ENCODE data around the gene CDC42SE2.

The CDC42SE2 gene, protein sequence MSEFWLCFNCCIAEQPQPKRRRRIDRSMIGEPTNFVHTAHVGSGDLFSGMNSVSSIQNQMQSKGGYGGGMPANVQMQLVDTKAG

DNA sequence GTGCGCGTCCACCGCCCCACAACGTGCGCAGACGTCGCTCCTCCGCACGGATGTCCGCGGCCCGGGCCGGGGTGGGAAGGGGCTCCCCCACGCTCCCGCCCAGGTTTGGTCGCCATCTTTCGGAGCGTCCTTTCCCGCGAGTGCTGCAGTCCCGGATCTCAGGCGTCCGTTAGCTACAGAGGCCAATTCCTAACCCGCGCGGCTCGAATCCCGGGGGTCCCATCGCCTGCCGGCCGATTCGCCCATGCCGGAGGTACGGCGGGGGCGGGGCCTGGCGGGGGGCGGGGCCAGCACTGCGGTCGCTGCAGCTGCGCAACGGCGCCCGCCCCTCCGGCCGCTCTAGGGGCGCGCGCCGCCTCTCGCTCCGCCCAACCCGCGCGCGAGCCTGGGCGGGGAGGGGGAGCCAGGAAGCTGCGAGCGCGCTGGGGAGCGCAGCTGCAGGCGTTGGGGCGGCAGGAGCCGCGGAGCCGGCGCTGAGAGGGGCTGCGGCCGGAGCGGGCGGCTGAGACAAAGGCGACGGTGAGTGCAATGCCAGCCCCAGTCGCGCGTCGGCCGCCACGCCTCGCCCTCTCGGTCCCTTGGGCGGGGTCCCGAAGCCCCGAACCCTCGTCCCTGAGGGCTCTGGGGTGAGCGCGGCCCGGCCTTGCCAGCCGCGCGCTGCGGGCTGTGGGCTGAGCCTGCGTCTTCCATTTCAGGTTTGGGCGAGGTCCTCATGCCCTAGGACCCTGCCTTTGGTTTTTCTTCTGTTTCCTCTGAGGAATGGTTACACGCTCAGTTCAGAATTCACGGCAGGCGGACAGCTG is at the start of gene CDC42SE2:
Gene CDC42SE2, plus strand, starts transcription at position 406 of the 803 bp plus-strand sequence. CDS start 95,441 bp downstream, outside the sequence.
- DNase-seq (ENCODE audit: extremely low read depth in 1 of 2, low read depth in 1 of 2): peak in 1 of 2 donors; percentile 80

DNA sequence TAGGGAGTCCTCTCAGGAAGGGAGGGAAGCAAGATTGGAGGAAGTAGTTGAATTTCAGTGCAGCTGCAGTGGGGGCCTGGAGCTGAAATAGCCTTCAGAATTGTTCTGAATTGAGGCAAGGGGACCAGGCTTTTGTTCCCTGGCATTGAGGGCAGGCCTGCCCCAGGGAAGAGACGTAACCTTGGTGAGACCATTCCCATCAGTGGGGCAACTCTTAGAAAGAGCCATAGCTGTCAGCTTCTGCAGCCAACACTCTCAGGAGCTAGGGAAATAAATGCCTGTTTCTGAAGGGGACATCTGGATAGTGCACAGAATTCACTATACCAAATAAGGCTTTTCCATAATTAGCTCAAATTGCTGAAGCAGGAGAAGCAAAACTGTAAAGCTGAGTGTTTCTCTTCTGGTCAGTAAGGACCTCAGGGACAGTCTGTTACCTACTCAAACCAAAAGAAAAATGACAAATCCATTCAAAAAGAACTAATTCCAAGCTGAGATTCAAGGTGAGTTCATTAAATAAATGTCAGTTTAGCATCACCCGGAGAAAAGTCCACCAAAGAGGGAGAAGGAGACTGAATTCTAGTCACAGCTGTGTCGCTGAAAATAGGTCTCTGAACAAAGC is 49.1 kb upstream of the CDC42SE2 start:
- no peak for DNase-seq (ENCODE audit: extremely low read depth in 1 of 2, low read depth in 1 of 2)

DNA sequence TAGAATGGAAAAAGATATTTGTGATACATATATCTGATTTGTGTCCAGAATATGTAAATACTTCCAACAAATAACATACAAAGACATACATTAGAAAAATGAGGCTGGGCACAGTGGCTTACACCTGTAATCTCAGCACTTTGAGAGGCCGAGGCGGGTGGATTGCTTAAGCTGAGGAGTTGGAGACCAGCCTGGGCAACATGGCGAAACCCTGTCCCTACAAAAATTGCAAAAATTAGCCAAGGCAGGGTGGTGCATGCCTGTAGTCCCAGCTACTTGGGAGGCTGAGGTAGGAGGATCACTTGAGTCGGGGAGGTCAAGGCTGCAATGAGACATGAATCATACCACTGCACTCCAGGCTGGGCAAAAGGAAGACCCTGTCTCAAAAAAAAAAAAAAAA is 46.1 kb upstream of the CDC42SE2 start:
- no peak for DNase-seq (ENCODE audit: extremely low read depth in 1 of 2, low read depth in 1 of 2)

DNA sequence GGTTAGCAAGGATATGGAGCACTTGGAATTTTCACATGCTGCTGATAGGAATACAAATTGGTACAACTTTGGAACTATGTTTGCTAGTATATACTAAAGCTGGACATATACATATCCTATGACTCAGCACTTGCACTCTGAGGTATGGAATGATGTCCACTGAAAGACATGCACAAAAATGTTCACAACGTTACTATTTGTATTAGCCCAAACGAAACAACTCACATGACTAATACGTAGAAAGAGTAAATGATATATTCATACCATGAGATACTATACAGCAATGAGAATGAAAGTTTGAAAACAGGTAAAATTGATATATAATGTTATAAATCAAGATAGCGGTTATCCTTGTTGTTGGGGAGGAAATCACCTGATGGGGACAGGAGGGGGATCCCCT is 45.5 kb upstream of the CDC42SE2 start:
- DNase-seq (ENCODE audit: extremely low read depth in 1 of 2, low read depth in 1 of 2): no peak

DNA sequence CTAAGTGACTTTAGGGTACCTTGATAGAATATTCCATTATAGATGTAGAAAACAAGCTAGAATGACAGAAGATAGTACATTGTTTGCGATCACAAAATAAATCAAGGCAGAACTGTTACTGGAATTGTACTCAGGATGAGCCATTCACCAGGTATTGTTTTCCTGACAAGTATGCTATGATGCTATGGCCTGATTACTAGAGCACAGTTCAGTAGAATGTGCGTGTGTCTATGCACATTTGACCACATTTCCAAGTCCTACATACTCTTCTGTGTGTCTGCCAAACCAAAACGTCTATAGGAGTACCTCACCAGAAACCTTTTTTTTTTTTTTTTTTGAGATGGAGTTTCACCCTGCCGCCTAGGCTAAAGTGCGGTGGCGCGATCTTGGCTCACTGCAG is 43.3 kb upstream of the CDC42SE2 start:
- no peak for DNase-seq (ENCODE audit: extremely low read depth in 1 of 2, low read depth in 1 of 2)

DNA sequence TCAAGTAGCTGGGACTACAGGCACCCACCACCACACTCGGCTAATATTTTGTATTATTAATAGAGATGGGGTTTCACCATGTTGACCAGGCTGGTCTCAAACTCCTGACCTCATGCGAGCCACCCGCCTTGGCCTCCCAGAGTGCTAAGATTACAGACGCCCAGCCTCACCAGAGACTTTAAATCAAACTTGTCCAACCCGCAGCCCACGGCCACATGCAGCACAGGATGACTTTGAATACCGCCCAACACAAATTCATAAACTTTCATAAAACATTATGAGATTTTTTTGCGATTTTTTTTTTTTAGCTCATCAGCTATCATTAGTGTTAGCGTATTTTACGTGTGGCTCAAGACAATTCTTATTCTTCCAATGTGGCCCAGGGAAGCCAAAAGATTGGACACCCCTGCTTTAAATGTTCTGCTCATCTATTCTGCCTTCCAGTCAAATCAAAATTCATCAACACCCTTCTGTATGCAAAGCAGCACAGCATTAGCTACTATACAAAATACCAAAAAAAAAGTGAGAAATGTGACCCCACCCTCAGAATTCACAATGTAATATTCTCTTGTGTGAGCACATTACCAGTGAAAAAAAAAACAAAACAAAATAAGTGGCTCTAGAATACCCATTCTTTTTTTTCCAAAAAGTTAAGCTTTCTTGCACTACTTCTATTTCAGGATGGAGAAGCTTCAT is 42.7 kb upstream of the CDC42SE2 start:
- no peak for DNase-seq (ENCODE audit: extremely low read depth in 1 of 2, low read depth in 1 of 2)

DNA sequence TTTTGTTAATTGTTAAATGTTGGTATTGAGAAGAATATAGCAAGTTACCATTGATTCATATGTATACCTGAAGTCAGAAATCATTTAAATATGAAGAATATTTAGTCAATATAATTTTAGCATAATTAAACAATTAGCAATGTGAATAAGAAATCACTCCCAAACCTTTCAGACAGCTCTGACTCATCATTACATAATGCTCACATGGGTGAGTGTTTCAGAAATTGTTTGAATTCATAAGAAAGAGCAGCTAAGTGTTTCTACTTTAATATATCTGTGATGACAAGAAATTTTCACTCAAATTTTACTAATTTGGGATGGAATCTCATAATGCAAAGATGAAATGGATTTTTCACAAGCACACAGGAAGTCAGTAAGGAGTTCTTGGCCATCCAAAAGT is 42.0 kb upstream of the CDC42SE2 start:
- DNase-seq (ENCODE audit: extremely low read depth in 1 of 2, low read depth in 1 of 2): no peak

DNA sequence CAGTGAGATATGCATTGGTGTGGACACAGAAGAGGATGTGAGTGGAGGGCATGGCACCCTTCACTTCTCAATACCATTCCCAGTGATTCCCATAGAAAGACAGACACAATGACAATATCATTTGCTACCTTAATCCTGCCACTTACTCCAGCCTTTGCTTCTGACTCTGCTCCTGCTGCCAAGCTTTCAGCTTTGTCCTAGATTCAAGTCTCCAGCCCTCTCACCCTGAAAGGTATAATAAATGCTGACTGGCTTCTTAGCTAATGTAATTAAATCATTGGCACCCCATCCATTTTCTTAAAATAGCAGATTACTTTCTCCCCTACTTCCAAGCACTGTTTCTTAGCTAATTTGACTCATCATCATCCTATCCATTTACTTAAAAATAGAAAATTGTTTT is 41.1 kb upstream of the CDC42SE2 start:
- no peak for DNase-seq (ENCODE audit: extremely low read depth in 1 of 2, low read depth in 1 of 2)

DNA sequence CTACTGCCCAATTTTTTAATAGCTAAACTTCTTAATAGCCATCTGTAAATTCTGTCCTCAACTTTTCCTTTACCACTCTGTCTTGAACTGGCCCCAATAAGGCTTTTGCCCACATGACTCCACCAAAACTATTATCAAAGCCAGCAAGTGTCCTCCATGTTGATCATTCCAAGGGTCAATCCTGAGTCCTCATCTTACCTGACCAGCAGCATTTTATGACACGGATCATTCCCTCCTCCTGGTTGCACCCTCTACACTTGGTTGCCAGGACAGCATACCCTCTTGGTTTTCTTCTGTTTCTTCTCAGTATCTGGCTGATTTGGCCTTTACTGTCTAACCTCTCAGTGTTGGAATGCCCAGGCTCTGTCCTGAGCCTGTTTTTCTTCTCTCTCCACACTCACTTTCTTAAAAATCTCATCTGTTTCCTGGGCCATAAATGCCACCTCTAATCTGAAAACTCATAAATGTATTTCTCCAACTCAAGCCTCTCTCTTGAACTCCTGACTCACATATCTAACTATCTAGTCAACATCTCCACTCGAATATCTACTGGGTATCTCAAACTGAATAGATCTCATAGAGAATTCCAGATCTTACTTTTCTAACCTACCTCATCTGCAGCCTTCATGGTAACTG is 40.0 kb upstream of the CDC42SE2 start:
- DNase-seq (ENCODE audit: extremely low read depth in 1 of 2, low read depth in 1 of 2): no peak

DNA sequence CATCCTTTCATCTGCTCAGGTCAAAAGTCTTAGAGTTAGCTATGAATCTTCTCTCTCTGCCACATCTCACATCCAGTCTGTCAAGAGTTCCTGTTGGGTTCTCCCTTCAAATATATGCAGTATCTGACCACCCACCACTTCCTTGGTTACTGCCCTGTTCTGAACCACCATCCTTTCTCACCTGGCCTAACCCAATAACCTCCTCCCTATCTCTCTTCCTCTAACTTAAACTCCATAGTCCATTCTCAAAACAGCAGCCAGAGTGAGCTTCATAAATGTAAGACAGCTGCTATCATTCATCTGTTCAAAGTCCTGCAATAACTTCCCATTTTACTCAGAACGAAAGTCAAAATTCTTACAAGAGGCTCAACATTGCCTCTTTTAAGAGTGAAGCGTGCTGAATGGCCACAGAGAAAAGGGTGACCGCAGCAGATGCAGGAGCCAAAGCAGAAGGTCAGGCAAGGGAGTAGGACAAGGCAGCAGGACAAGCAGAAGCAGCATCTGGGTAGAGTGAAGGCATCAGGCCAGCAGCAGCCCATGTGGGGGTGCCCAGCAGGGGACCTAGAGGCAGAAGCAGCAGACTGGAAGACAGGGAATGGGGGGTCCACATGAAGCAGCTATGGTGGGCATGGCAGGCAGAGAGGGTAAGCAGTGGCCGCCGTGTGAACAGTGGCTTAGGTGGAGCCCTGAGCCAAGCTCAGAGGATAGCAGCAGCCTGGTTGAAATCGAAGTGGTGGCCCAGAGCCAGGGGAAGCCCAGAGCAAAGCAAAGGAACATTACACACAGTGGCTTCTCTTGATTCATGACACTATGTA is 39.3 kb upstream of the CDC42SE2 start:
- DNase-seq (ENCODE audit: extremely low read depth in 1 of 2, low read depth in 1 of 2): no peak

DNA sequence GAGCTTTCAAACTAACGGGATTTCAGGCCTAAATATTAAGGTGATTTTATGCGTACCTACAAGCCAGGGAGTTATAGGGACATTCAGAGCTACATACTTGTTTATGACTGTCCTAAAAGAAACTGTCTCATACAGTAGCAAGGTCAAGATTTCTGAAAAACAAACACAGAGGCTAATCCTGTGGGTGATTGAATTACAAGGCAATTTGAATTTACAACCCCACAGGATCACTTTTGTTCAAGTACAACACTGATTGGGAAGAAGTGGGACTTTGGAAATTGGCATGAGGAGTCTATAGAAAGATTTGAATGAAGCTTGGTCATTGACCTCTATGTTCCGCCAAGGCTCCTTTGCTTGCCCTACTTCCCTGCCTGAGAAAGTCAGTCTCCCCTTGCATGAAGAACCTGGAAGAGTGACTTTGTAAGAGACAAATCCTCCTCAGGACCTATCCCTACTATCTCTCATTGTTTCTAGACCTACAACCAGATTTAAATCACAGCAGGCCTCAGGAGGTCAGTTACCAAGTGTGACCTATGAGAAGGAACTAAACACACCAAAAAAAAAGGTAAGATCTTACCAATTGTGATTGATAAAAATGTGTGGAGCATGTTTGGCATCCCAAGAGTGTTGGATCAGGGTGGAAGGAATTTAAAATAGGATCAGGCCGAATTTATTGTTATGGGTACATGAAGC is 38.4 kb upstream of the CDC42SE2 start:
- no peak for DNase-seq (ENCODE audit: extremely low read depth in 1 of 2, low read depth in 1 of 2)

DNA sequence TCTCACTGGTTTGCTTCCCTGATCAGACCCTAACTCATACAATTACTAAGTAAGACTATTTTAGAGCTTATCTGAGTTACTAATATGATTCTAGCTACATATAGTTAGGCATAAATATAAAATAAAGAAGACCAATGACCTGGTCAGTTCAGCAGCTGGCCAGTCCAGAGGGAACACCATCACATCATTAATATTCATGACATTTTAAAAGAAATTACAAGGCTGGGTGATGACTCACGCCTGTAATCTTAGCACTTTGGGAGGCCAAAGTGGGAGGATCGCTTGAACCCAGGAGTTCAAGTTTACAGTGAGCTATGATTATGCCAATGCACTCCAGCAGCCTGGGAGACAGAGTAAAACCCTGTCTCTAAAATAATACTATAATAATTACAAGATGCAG is 37.0 kb upstream of the CDC42SE2 start:
- no peak for DNase-seq (ENCODE audit: extremely low read depth in 1 of 2, low read depth in 1 of 2)

DNA sequence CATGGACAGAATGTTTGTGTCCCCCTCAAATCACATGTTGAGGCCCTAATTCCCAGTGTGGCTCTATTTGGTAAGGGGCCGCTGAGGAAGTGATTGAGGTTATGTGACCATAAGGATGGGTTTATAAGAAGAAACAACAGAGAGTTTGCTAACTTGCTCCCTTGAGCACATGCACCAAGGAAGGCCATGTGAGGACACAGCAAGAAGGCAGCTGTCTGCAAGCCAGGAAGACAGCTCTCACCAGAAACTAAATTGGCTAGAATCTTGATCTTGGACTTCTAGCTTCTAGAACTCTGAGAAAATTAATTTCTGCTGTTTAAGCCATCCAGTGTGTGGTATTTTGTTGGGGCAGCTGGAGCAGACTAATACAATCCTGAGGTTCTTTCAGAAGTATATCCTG is 35.2 kb upstream of the CDC42SE2 start:
- DNase-seq (ENCODE audit: extremely low read depth in 1 of 2, low read depth in 1 of 2): no peak

DNA sequence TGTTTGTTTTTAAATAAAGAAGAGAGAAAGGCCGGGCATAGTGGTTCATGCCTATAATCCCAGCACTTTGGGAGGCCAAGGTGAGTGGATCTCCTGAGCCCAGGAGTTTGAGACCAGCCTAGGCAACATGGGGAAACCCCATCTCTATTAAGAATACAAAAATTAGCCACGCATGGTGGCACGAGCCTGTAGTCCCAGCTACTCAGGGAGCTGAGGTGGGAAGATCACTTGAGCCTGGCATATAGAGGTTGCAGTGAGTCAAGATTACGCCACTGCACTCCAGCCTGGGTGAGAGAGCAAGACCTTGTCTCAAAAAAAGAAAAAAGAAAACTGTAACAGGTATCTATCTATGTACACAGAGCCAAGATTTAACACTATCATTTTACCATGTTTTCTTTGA is 34.2 kb upstream of the CDC42SE2 start:
- DNase-seq (ENCODE audit: extremely low read depth in 1 of 2, low read depth in 1 of 2): no peak

DNA sequence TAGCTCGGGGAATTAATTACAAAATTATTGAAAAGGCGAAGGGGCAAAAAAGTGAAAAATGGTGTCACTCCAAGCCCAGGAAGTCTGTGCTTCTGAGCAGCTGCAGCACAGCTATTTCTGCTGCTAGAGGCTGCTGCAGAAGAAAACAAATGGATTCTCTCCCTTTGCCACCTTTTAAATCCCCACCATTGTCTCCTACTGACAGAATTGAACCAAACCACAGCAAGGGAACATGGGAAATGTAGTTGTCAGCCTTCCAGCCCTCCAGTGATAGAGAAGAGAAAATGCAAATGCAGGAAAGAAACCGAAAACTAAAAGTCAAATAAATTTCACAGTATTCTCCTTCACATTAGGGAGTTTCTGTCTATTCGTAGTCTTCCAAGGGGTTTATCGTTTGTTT is 33.4 kb upstream of the CDC42SE2 start:
- no peak for DNase-seq (ENCODE audit: extremely low read depth in 1 of 2, low read depth in 1 of 2)

DNA sequence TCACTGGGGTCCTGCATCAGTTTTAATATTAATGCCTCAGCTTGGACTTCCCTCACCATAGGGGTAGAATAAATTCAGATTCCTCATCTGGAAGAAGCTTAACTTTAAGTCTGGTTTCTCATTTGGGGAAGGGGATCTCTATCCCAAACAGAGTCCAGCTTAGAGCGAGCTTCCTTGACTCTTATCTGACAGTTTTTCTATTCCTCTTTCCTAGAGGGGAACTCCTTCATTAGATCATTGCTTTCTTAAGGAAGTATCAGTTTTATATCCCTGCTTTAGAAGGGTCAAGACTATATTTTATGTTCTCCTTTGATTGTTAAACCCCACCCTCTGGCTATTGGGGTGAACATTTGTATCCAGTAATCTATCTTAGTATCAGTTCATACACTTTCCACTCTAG is 24.2 kb upstream of the CDC42SE2 start:
- no peak for DNase-seq (ENCODE audit: extremely low read depth in 1 of 2, low read depth in 1 of 2)

DNA sequence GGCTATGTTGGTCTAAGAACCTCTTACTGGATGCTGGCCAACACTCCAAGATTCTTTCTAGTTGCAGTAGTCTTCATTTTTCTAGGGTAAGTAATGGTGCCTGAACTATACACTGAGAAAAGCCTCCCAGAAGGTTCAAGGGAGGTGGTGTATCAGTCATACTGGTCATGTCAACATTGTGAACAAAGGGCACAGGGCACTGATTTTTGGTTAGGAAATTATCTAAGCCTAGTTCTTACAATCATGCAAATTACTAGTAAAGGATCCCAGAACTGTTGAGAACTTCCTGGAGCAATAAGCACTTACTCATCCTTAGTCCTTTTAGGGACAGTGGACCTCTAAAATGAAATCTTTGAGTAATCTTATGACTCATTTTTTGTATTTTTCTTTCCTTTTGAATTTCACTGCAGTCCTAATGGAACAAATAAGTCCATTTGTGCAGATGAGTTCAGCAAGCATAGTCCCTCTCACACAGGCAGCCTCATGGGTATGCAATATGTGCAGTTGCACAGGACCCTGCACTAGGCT is 21.1 kb upstream of the CDC42SE2 start:
- DNase-seq (ENCODE audit: extremely low read depth in 1 of 2, low read depth in 1 of 2): no peak

DNA sequence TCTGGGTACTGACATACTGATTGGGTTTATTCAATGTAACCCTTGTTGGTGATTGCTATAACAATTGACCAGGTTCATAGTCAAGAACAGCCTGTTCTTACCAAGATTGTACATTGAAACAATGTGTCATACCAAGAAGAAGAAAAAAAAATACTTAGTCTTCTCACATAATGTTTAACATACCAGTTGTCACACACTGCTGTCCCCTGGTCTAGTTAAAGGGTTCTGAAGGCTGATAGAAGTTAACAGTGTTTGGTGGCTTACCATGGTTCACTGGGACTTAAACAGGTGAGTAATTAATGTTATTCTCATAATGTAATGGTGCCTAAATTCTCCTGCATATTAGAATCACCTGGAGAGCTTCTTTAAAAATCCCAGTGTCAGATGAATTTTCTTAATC is 18.5 kb upstream of the CDC42SE2 start:
- DNase-seq (ENCODE audit: extremely low read depth in 1 of 2, low read depth in 1 of 2): no peak

DNA sequence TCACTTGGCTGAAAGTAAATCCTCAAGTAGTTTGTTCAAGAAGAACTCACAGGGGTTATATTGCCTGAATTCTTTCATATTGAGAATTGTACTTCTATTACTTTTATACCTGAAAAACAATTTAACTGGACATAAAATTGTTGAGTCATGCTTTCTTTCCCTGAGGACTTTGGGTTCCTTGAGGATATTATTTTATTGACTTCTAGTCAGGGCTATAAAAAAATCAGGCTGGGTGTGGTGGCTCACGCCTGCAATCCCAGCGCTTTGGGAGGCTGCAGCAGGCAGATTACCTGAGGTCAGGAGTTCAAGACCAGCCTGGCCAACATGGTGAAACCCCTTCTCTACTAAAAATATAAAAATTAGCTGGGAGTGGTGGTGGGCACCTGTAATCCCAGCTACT is 17.9 kb upstream of the CDC42SE2 start:
- DNase-seq (ENCODE audit: extremely low read depth in 1 of 2, low read depth in 1 of 2): no peak

DNA sequence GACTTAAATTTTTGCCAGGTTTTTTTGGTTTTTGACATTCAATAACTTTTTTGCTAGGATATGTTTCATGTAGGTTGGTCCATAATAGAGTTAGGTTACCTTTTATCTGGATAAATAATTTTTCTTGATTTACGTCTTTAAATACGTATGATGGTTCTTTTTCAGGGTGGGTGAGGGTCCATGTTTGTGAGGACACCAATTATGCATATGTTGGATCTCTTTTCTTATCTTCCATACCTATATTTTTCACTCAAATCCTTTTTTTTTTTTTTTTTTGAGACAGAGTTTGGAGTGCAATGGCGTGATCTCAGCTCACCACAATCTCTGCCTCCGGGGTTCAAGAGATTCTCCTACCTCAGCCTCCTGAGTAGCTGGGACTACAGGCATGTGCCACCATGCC is 17.3 kb upstream of the CDC42SE2 start:
- no peak for DNase-seq (ENCODE audit: extremely low read depth in 1 of 2, low read depth in 1 of 2)

Measured in activated CD8-positive, alpha-beta memory T cell treated with anti-CD3 and anti-CD28 coated beads for 1 hour (primary cell).